DND-41 (cell line): ENCODE data around the gene CLEC2D.

Experiments used
- ATAC-seq: fragments of 200-7000 bp; cut with Tn5 transposase; 3 replicates; pipeline ENCODE4 v1.9.1; 2021; ENCODE audit warnings: low read depth; ENCODE audit not compliant: insufficient read depth
- DNase-seq: peaks from one replicate; pipeline ENCODE4 v3.0.0-alpha.2; 2020
- H2AFZ ChIP-seq: 2 replicates; pipeline ENCODE4 v1.6.0; 2012; ENCODE audit warnings: low read depth, low read length
- H3K27ac ChIP-seq: 2 replicates; pipeline ENCODE4 v1.5.1; 2012; ENCODE audit warnings: low read length, inconsistent platforms
- H3K27me3 ChIP-seq: fragments of 200-600 bp; sonication (generic); 2 replicates; pipeline ENCODE4 v1.6.0; 2012; ENCODE audit warnings: low read length, mild to moderate bottlenecking, inconsistent platforms; ENCODE audit not compliant: insufficient read depth, poor library complexity
- H3K36me3 ChIP-seq: 2 replicates; pipeline ENCODE4 v1.5.1; 2012; ENCODE audit warnings: low read length, inconsistent platforms; ENCODE audit not compliant: insufficient read depth
- H3K4me1 ChIP-seq: 2 replicates; pipeline ENCODE4 v1.5.1; 2012; ENCODE audit warnings: mild to moderate bottlenecking, low read length; ENCODE audit not compliant: insufficient read depth
- H3K4me2 ChIP-seq: 2 replicates; pipeline ENCODE4 v1.6.0; 2012; ENCODE audit warnings: mild to moderate bottlenecking, moderate library complexity, low read length, inconsistent platforms; ENCODE audit not compliant: insufficient read depth
- H3K4me3 ChIP-seq, 2 experiments: fragments of 200-600 bp in 1 of 2; shearing (Covaris generic) in 1 of 2; 2 replicates each; pipeline ENCODE4 v1.5.1; 2012 to 2016; ENCODE audit warnings: inconsistent platforms in 2 of 2, low read length in 2 of 2, mild to moderate bottlenecking in 2 of 2, low read depth in 1 of 2, moderate library complexity in 1 of 2
- H3K79me2 ChIP-seq: 2 replicates; pipeline ENCODE4 v1.6.0; 2012; ENCODE audit warnings: low read length, inconsistent platforms; ENCODE audit not compliant: insufficient read depth
- H3K9ac ChIP-seq: 2 replicates; pipeline ENCODE4 v1.6.0; 2012; ENCODE audit warnings: low read depth, mild to moderate bottlenecking, inconsistent platforms, low read length, moderate library complexity
- H3K9me3 ChIP-seq: 2 replicates; pipeline ENCODE4 v1.5.1; 2012; ENCODE audit warnings: low read length, moderate library complexity, mild to moderate bottlenecking, inconsistent platforms; ENCODE audit not compliant: insufficient read depth, severe bottlenecking
- H4K20me1 ChIP-seq: 2 replicates; pipeline ENCODE4 v1.6.0; 2012; ENCODE audit warnings: low read length; ENCODE audit not compliant: insufficient read depth
- CTCF ChIP-seq: IDR thresholded peaks from 2 replicates; pipeline ENCODE4 v1.5.1; 2012; ENCODE audit warnings: borderline replicate concordance, low read length, moderate library complexity, mild to moderate bottlenecking; ENCODE audit not compliant: poor library complexity, severe bottlenecking; ENCODE audit errors: extremely low read depth
- EZH2 ChIP-seq: IDR thresholded peaks from 3 replicates; pipeline ENCODE4 v1.6.1; 2012; ENCODE audit warnings: borderline replicate concordance, low read depth, mild to moderate bottlenecking, moderate library complexity, low read length, inconsistent platforms; ENCODE audit not compliant: severe bottlenecking

The CLEC2D gene

GRCh38 chr12:9697619-9698018 is 28.1 kb downstream of the CLEC2D start:
- no peak for ATAC-seq
- no peaks in the 10 kb centered on the region for H3K27me3 ChIP-seq
- H3K27ac ChIP-seq = no peak overlapping the region

GRCh38 chr12:9698681-9699080 is 29.2 kb downstream of the CLEC2D start:
- H3K4me1 ChIP-seq = peaks cover 25% of the 10 kb centered on the region
- H2AFZ ChIP-seq = no peak overlapping the region
- no peak overlapping the region for H3K4me3 ChIP-seq
- TF ChIP-seq CTCF (no peak), EZH2 (no peak)
- DNase-seq = no peak
- no peak overlapping the region for H3K27ac ChIP-seq
- peaks cover 9% of the 10 kb centered on the region for H3K9me3 ChIP-seq
- H4K20me1 ChIP-seq = no peaks in the 10 kb centered on the region
- 0 out of 2 replicates have a peak, but pooled peaks cover 6% of the 10 kb centered on the region for H3K36me3 ChIP-seq
- H3K27me3 ChIP-seq = no peaks in the 10 kb centered on the region
- H3K79me2 ChIP-seq = no peaks in the 10 kb centered on the region
- H3K9ac ChIP-seq = no peak overlapping the region
- no peak for ATAC-seq
- H3K4me2 ChIP-seq = no peak overlapping the region

More at GRCh38 chr12:9697619-9698018, 28.1 kb downstream of the CLEC2D start:
- no peak for DNase-seq
- Histone ChIP-seq H3K4me3 (no peak overlapping the region), H3K9me3 (peaks cover 9% of the 10 kb centered on the region), H3K4me1 (peaks cover 20% of the 10 kb centered on the region), H3K4me2 (no peak overlapping the region), H2AFZ (no peak overlapping the region), H3K79me2 (no peaks in the 10 kb centered on the region), H3K36me3 (peaks cover 10% of the 10 kb centered on the region; the same call in 1 of the 2 replicates), H4K20me1 (no peaks in the 10 kb centered on the region), H3K9ac (no peak overlapping the region)
- TF ChIP-seq CTCF = no peak
- TF ChIP-seq EZH2 = no peak

GRCh38 chr12:9699269-9699897 is 29.9 kb downstream of the CLEC2D start:
- Histone ChIP-seq H3K4me3 (no peak overlapping the region), H3K4me2 (no peak overlapping the region), H3K4me1 (peaks cover 25% of the 10 kb centered on the region), H3K79me2 (no peaks in the 10 kb centered on the region), H3K9me3 (peaks cover 9% of the 10 kb centered on the region), H3K9ac (no peak overlapping the region), H3K27ac (no peak overlapping the region), H3K27me3 (no peaks in the 10 kb centered on the region), H4K20me1 (no peaks in the 10 kb centered on the region), H2AFZ (no peak overlapping the region), H3K36me3 (0 out of 2 replicates have a peak, but pooled peaks cover 6% of the 10 kb centered on the region)
- TF ChIP-seq CTCF (no peak), EZH2 (no peak)
- DNase-seq (no peak), ATAC-seq (no peak)
